ENCODE results near the gene QARS1. TPM values are rescaled to one million over a fixed set of nuclear protein-coding genes. Genes with fewer than 3 reads are reported as not detected.

The QARS1 gene
- total and polyA plus RNA-seq, 2 of the 13 experiments (the other 11 are each of a cell fraction or from before 2014, with no cell fraction given): 307 to 327 TPM

DNA sequence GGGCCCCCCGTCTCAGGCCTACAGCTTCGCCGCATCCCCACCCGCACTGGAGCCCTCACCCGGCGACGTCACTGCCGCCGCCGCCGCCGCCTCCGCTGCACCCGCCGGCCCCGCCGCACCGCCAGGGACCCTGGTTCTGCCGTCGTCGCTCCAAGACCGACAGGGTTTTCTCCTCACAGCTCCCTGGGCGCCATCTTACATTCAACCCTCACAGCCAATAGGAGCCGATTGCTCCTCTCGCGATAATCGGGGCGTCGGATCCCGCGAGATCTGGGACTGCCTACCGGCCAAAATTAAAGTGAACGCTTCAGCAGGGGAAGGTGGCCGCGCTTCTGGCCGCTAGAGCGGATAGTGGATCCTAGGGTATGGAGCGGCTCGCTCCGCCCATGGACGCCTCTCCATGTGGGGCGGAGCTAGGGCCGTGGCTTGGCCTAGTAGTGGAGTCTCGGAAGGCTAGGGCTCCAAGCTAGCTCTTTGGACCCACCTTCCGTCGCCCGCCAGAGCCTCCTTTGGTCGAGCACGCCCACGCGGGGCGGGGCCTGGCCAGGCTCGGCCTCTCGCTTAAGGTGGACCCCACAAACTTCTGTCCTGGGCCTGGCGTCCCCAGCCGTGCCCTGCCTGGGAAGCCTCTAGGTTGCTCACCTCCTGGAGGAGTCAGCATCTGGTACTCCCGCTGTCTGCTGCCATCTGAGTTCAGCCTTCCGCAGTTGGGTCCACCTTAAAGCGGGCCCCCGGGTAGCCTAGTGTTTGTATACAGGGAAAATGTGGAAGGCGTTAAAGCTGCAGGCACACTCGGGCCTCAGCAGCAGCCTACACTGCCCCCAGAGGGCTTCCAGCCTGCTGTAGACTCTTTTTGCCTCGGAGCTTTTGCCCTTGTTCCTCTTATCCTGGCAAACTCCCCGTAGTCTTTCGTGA is 10.4 kb downstream of the QARS1 start, which contains the start of gene QRICH1 (continued):
- TF ChIP-seq, protein P1, sequence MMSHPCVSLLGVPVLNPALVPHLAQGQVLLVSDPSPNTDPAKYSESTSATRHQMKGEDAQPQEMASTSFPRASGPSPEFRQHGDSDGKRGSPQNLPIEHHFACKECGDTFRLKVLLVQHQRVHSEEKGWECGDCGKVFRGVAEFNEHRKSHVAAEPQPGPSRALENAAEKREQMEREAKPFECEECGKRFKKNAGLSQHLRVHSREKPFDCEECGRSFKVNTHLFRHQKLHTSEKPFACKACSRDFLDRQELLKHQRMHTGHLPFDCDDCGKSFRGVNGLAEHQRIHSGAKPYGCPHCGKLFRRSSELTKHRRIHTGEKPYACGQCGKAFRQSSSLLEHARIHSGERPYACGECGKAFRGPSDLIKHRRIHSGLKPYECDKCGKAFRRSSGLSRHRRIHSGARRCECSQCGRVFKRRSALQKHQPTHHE (CRISPR knock-in tag; IDR thresholded peaks at IDR 0.05; ENCODE audit: borderline replicate concordance): 0 out of 2 replicates have a peak, but pooled peaks have one; percentile 57
- TF ChIP-seq HNRNPL (IDR thresholded peaks at IDR 0.05; ENCODE audit: low read depth, low read length) (peak; percentile 56; the same call in 1 of the 2 replicates), RXRB (CRISPR knock-in tag; IDR thresholded peaks at IDR 0.05; ENCODE audit: borderline replicate concordance) (0 out of 2 replicates have a peak, but pooled peaks have one; percentile 44), SATB2 (CRISPR knock-in tag; IDR thresholded peaks at IDR 0.05) (no peak), THAP11 (CRISPR knock-in tag; IDR thresholded peaks at IDR 0.05) (peak; percentile 85), ZC3H13 (CRISPR knock-in tag; IDR thresholded peaks at IDR 0.05) (peak; percentile 91), ETV5 (CRISPR knock-in tag; IDR thresholded peaks at IDR 0.05; ENCODE audit: borderline replicate concordance) (no peak; the same call in 1 of the 2 replicates), ZNF431 (CRISPR knock-in tag; IDR thresholded peaks at IDR 0.05; ENCODE audit: borderline replicate concordance, low read depth) (no peak; the same call in 1 of the 2 replicates), ZNF570 (CRISPR knock-in tag; IDR thresholded peaks at IDR 0.05; ENCODE audit: borderline replicate concordance) (no peak), EED (CRISPR knock-in tag; IDR thresholded peaks at IDR 0.05) (peak; percentile 26; the same call in 1 of the 2 replicates), CAMTA2 (CRISPR knock-in tag; IDR thresholded peaks at IDR 0.05; ENCODE audit: borderline replicate concordance) (no peak), PRPF4 (IDR thresholded peaks at IDR 0.05; ENCODE audit: low read depth, low read length, poor library complexity, severe bottlenecking) (no peak)
- TF ChIP-seq, protein P2, sequence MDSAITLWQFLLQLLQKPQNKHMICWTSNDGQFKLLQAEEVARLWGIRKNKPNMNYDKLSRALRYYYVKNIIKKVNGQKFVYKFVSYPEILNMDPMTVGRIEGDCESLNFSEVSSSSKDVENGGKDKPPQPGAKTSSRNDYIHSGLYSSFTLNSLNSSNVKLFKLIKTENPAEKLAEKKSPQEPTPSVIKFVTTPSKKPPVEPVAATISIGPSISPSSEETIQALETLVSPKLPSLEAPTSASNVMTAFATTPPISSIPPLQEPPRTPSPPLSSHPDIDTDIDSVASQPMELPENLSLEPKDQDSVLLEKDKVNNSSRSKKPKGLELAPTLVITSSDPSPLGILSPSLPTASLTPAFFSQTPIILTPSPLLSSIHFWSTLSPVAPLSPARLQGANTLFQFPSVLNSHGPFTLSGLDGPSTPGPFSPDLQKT (CRISPR knock-in tag; IDR thresholded peaks at IDR 0.05; ENCODE audit: borderline replicate concordance): no peak
- TF ChIP-seq, protein P3, sequence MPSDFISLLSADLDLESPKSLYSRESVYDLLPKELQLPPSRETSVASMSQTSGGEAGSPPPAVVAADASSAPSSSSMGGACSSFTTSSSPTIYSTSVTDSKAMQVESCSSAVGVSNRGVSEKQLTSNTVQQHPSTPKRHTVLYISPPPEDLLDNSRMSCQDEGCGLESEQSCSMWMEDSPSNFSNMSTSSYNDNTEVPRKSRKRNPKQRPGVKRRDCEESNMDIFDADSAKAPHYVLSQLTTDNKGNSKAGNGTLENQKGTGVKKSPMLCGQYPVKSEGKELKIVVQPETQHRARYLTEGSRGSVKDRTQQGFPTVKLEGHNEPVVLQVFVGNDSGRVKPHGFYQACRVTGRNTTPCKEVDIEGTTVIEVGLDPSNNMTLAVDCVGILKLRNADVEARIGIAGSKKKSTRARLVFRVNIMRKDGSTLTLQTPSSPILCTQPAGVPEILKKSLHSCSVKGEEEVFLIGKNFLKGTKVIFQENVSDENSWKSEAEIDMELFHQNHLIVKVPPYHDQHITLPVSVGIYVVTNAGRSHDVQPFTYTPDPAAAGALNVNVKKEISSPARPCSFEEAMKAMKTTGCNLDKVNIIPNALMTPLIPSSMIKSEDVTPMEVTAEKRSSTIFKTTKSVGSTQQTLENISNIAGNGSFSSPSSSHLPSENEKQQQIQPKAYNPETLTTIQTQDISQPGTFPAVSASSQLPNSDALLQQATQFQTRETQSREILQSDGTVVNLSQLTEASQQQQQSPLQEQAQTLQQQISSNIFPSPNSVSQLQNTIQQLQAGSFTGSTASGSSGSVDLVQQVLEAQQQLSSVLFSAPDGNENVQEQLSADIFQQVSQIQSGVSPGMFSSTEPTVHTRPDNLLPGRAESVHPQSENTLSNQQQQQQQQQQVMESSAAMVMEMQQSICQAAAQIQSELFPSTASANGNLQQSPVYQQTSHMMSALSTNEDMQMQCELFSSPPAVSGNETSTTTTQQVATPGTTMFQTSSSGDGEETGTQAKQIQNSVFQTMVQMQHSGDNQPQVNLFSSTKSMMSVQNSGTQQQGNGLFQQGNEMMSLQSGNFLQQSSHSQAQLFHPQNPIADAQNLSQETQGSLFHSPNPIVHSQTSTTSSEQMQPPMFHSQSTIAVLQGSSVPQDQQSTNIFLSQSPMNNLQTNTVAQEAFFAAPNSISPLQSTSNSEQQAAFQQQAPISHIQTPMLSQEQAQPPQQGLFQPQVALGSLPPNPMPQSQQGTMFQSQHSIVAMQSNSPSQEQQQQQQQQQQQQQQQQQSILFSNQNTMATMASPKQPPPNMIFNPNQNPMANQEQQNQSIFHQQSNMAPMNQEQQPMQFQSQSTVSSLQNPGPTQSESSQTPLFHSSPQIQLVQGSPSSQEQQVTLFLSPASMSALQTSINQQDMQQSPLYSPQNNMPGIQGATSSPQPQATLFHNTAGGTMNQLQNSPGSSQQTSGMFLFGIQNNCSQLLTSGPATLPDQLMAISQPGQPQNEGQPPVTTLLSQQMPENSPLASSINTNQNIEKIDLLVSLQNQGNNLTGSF (CRISPR knock-in tag; IDR thresholded peaks at IDR 0.05): no peak
- TF ChIP-seq, protein P4, sequence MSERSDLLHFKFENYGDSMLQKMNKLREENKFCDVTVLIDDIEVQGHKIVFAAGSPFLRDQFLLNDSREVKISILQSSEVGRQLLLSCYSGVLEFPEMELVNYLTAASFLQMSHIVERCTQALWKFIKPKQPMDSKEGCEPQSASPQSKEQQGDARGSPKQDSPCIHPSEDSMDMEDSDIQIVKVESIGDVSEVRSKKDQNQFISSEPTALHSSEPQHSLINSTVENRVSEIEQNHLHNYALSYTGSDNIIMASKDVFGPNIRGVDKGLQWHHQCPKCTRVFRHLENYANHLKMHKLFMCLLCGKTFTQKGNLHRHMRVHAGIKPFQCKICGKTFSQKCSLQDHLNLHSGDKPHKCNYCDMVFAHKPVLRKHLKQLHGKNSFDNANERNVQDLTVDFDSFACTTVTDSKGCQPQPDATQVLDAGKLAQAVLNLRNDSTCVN (CRISPR knock-in tag; IDR thresholded peaks at IDR 0.05; ENCODE audit: borderline replicate concordance): peak; percentile 61; the same call in 1 of the 2 replicates
- TF ChIP-seq, protein P5, sequence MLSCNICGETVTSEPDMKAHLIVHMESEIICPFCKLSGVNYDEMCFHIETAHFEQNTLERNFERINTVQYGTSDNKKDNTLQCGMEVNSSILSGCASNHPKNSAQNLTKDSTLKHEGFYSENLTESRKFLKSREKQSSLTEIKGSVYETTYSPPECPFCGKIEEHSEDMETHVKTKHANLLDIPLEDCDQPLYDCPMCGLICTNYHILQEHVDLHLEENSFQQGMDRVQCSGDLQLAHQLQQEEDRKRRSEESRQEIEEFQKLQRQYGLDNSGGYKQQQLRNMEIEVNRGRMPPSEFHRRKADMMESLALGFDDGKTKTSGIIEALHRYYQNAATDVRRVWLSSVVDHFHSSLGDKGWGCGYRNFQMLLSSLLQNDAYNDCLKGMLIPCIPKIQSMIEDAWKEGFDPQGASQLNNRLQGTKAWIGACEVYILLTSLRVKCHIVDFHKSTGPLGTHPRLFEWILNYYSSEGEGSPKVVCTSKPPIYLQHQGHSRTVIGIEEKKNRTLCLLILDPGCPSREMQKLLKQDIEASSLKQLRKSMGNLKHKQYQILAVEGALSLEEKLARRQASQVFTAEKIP (CRISPR knock-in tag; IDR thresholded peaks at IDR 0.05; ENCODE audit: borderline replicate concordance): no peak
